Vagina (tissue), 2 donors: ENCODE data around the gene CLN6. TPM values are rescaled to one million over a fixed set of nuclear protein-coding genes. Genes with fewer than 3 reads are reported as not detected.

ENCODE experiments used
- DNase-seq, 2 donors: peaks; one replicate each; pipeline ENCODE4 v3.0.0-alpha.2; 2017; ENCODE audit errors: extremely low spot score in 2 of 2
- H3K27ac ChIP-seq: fragments of 200-600 bp; sonication (generic); one replicate; pipeline ENCODE4 v1.5.1; 2019
- H3K27me3 ChIP-seq: fragments of 200-600 bp; sonication (generic); one replicate; pipeline ENCODE4 v1.5.1; 2019
- H3K36me3 ChIP-seq, 2 donors: fragments of 200-600 bp; sonication (generic); one replicate each; pipeline ENCODE4 v1.5.1; 2017 to 2019
- H3K4me1 ChIP-seq: fragments of 200-600 bp; sonication (generic); one replicate; pipeline ENCODE4 v1.5.1; 2019
- H3K4me3 ChIP-seq, 2 donors: fragments of 200-600 bp; sonication (generic); 1 replicate in 1 of 2; 2 replicates in 1 of 2; pipeline ENCODE4 v1.5.1; 2016 to 2019
- H3K9me3 ChIP-seq: fragments of 200-600 bp; sonication (generic); one replicate; pipeline ENCODE4 v1.5.1; 2019
- POLR2A ChIP-seq, 2 donors: fragments of 450-650 bp; IDR thresholded peaks; one replicate each; pipeline ENCODE4 v1.6.1; 2017; ENCODE audit warnings: antibody characterized with exemption in 2 of 2, mild to moderate bottlenecking in 2 of 2, moderate library complexity in 2 of 2
- POLR2AphosphoS5 ChIP-seq, 2 donors: sonication (generic); formaldehyde crosslinking; IDR thresholded peaks; one replicate each; pipeline ENCODE4 v1.9.0; 2017; ENCODE audit warnings: antibody characterized with exemption in 2 of 2, mild to moderate bottlenecking in 2 of 2, low read depth in 1 of 2; ENCODE audit not compliant: insufficient read depth in 1 of 2
- intact Hi-C: fragments of 100-400 bp; cut with DNase I; formaldehyde crosslinking; loops from one replicate; pipeline ENCODE4 v1.15.1; 2023
- total RNA-seq: library from RNA; depleted of rRNA; stranded (reverse); fragments of >200 nt; gene quantifications from one replicate; pipeline ENCODE4 v1.2.3, GENCODE V29; 2016
- TF ChIP-seq, protein P1 (sequence below), 3 experiments: fragments of 450-650 bp in 2 of 3; fragments of 200-600 bp in 1 of 3; sonication (generic) in 1 of 3; IDR thresholded peaks; one replicate each; pipeline ENCODE4 v1.5.1; 2017 to 2019; ENCODE audit warnings: antibody characterized with exemption in 3 of 3, mild to moderate bottlenecking in 2 of 3, moderate library complexity in 2 of 3

The CLN6 gene
- total RNA-seq, 1 donor from 2014 or later = 23.3 TPM

GRCh38 chr15:68157074-68157473 lies 72.5 kb downstream of the CLN6 start:
- no peak overlapping the region for H3K4me3 ChIP-seq
- H3K36me3 ChIP-seq = peaks cover 0 to 30% of the 10 kb centered on the region in 2 donors
- peaks cover 5% of the 10 kb centered on the region for H3K4me1 ChIP-seq
- no peak for DNase-seq
- H3K9me3 ChIP-seq = no peaks in the 10 kb centered on the region
- no peak overlapping the region for H3K27ac ChIP-seq
- H3K27me3 ChIP-seq = no peaks in the 10 kb centered on the region
- TF ChIP-seq, protein P1, sequence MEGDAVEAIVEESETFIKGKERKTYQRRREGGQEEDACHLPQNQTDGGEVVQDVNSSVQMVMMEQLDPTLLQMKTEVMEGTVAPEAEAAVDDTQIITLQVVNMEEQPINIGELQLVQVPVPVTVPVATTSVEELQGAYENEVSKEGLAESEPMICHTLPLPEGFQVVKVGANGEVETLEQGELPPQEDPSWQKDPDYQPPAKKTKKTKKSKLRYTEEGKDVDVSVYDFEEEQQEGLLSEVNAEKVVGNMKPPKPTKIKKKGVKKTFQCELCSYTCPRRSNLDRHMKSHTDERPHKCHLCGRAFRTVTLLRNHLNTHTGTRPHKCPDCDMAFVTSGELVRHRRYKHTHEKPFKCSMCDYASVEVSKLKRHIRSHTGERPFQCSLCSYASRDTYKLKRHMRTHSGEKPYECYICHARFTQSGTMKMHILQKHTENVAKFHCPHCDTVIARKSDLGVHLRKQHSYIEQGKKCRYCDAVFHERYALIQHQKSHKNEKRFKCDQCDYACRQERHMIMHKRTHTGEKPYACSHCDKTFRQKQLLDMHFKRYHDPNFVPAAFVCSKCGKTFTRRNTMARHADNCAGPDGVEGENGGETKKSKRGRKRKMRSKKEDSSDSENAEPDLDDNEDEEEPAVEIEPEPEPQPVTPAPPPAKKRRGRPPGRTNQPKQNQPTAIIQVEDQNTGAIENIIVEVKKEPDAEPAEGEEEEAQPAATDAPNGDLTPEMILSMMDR (IDR thresholded peaks at IDR 0.05) = no peak
- TF ChIP-seq POLR2AphosphoS5 (IDR thresholded peaks at IDR 0.05; ENCODE audit: insufficient read depth in 1 of 2, low read depth in 1 of 2) = no peak
- no peak for TF ChIP-seq POLR2A (IDR thresholded peaks at IDR 0.05)
- intact Hi-C loops = loop anchor here (10.0 kb wide), 1 partner anchor 292 kb away; no protein-coding TSS in a partner anchor

Other genes starting within 250 kb of the CLN6 start
- gene PIAS1, start 175.4 kb downstream of the CLN6 start, total RNA-seq = 88.1 TPM
- 6.1 TPM for gene CALML4, start 24.4 kb downstream of the CLN6 start, total RNA-seq
- 38.3 TPM for gene FEM1B, start 48.0 kb upstream of the CLN6 start, total RNA-seq
- 15.5 TPM for gene ITGA11, start 202.4 kb upstream of the CLN6 start, total RNA-seq